Right atrium auricular region (tissue), 2 donors: ENCODE results near the gene KCTD5. TPM values are rescaled to one million over a fixed set of nuclear protein-coding genes. Genes with fewer than 3 reads are reported as not detected.

ENCODE experiments used
- DNase-seq: peaks from one replicate; pipeline ENCODE4 v3.0.0-alpha.2; 2019; ENCODE audit warnings: low spot score
- H3K27ac ChIP-seq, 2 donors: fragments of 200-600 bp; sonication (generic); 1 replicate in 1 of 2; 2 replicates in 1 of 2; pipeline ENCODE4 v1.5.1; 2016 to 2019
- H3K27me3 ChIP-seq, 2 donors: fragments of 200-600 bp; sonication (generic); one replicate each; pipeline versions ENCODE4 v1.5.1 to v1.6.0; 2017 to 2019
- H3K36me3 ChIP-seq: fragments of 200-600 bp; sonication (generic); one replicate; pipeline ENCODE4 v1.5.1; 2016
- H3K4me1 ChIP-seq, 2 donors: fragments of 200-600 bp; sonication (generic); one replicate each; pipeline versions ENCODE4 v1.5.1 to v1.6.0; 2017 to 2019
- H3K4me3 ChIP-seq, 2 donors: fragments of 200-600 bp; sonication (generic); 1 replicate in 1 of 2; 2 replicates in 1 of 2; pipeline ENCODE4 v1.5.1; 2017 to 2019; ENCODE audit warnings: mild to moderate bottlenecking in 1 of 2, moderate library complexity in 1 of 2
- H3K9me3 ChIP-seq, 2 donors: fragments of 200-600 bp; sonication (generic); one replicate each; pipeline ENCODE4 v1.5.1; 2019
- total RNA-seq, 2 donors: library from RNA; depleted of rRNA; stranded (reverse); fragments of >200 nt; gene quantifications; one replicate each; pipeline ENCODE4 v1.1.0, GENCODE V29; 2016
- TF ChIP-seq, protein P1 (sequence below), 2 donors: fragments of 200-600 bp; sonication (generic); IDR thresholded peaks; one replicate each; pipeline ENCODE4 v1.5.1; 2019; ENCODE audit warnings: antibody characterized with exemption in 2 of 2

Gene KCTD5
- total RNA-seq, 2 donors from 2014 or later: 12.5 to 15.6 TPM

DNA sequence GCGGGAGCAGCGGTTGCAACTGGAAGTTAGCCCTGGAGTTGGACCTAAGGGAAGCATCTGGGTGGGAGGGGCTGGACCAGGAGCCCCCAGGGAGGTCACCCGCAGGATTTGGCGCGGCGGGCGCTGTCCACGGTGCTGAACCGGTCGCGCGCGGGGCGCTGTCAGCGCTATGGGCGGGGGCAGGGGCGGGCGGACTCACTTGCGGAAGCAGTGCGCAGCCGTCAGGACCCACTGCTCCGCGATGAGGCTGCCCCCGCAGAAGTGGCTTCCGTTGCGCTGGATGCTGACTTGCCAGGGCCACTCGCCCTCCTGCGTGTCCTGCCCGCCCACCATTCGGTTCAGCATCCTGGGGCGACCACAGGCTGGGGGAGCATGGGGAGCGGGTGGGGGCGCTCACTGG is 33.2 kb downstream of the KCTD5 start:
- H3K27ac ChIP-seq: no peak overlapping the region
- no peaks in the 10 kb centered on the region for H3K27me3 ChIP-seq
- H3K4me1 ChIP-seq: peaks cover 0 to 26% of the 10 kb centered on the region in 2 donors
- TF ChIP-seq, protein P1, sequence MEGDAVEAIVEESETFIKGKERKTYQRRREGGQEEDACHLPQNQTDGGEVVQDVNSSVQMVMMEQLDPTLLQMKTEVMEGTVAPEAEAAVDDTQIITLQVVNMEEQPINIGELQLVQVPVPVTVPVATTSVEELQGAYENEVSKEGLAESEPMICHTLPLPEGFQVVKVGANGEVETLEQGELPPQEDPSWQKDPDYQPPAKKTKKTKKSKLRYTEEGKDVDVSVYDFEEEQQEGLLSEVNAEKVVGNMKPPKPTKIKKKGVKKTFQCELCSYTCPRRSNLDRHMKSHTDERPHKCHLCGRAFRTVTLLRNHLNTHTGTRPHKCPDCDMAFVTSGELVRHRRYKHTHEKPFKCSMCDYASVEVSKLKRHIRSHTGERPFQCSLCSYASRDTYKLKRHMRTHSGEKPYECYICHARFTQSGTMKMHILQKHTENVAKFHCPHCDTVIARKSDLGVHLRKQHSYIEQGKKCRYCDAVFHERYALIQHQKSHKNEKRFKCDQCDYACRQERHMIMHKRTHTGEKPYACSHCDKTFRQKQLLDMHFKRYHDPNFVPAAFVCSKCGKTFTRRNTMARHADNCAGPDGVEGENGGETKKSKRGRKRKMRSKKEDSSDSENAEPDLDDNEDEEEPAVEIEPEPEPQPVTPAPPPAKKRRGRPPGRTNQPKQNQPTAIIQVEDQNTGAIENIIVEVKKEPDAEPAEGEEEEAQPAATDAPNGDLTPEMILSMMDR (IDR thresholded peaks at IDR 0.05): no peak
- peak overlapping the region in 1 of 2 donors; percentile 13 for H3K4me3 ChIP-seq
- no peaks in the 10 kb centered on the region for H3K9me3 ChIP-seq
- DNase-seq: no peak
- H3K36me3 ChIP-seq: no peaks in the 10 kb centered on the region

DNA sequence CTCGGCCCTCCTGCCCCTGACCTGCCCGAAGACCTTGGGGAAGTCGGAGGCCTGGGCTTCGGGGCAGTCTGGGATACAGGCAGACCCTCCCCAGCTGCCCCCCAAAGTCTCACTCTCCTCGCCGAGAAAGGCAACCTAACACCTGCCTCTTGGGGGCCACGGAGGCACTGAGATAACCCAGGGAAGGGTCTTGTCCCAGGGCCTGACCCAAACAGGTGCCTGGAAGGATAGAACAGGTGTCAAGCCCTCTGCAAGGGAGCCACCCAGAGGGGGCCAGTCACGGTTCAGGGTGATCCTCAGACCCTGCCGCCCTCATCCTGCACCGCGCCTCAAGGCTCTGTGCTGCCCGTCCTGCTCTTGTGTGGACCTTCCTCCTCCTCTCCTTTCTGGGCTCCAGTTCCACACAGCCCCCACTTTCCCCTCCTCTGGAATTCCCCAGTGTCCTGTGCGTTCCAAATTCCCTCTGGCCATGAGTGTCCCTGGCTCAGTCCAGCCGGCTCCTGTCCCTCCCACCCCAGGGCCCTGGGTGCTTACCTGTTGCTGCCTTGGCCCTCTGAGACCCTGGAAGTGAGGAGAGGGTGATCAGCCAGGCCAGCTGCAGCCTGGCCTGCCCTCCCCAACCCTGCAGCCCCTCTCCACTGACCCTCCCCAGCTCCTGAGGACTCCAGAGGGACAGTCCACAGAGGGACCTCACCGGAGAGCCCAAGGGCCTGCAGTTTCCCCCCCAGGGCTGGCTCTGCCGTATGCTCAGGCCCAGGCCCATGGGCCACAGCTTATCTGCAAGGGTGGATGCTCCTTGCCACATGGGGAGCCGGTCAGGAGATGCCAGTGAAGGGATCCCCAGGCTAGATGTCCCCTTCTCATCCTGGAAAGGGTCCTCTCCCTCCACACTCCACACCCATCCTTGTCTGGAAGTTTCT is 33.9 kb downstream of the KCTD5 start:
- Histone ChIP-seq H3K36me3 (no peaks in the 10 kb centered on the region), H3K27me3 (no peaks in the 10 kb centered on the region), H3K27ac (no peak overlapping the region), H3K9me3 (no peaks in the 10 kb centered on the region), H3K4me3 (peak overlapping the region in 1 of 2 donors; percentile 13), H3K4me1 (peaks cover 0 to 29% of the 10 kb centered on the region in 2 donors)
- TF ChIP-seq, protein P1 (IDR thresholded peaks at IDR 0.05): no peak
- DNase-seq: no peak

DNA sequence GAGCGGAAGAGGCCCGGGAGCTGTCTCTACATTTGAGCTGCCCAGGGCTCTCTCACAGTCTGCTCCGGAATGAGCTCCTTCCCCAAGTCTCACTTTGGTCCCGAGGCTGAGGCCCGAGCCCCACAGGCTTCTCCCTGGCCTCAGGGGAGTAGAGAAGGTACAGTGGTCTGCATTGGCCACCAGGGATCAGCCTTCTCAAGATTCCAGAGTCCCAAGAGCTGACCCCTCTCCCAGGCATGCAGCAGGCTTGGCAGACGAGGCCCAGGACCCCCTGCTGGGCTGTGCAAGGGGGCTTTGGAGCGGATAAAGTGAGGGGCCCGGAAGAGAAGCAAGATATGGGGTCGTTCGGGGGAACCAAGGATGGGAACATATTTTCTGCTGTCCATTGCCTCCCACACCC is 34.6 kb downstream of the KCTD5 start:
- no peaks in the 10 kb centered on the region for H3K27me3 ChIP-seq
- no peaks in the 10 kb centered on the region for H3K36me3 ChIP-seq
- DNase-seq: no peak
- no peak overlapping the region for H3K27ac ChIP-seq
- H3K9me3 ChIP-seq: no peaks in the 10 kb centered on the region
- H3K4me1 ChIP-seq: peaks cover 0 to 33% of the 10 kb centered on the region in 2 donors
- H3K4me3 ChIP-seq: no peak overlapping the region
- TF ChIP-seq, protein P1 (IDR thresholded peaks at IDR 0.05): no peak

DNA sequence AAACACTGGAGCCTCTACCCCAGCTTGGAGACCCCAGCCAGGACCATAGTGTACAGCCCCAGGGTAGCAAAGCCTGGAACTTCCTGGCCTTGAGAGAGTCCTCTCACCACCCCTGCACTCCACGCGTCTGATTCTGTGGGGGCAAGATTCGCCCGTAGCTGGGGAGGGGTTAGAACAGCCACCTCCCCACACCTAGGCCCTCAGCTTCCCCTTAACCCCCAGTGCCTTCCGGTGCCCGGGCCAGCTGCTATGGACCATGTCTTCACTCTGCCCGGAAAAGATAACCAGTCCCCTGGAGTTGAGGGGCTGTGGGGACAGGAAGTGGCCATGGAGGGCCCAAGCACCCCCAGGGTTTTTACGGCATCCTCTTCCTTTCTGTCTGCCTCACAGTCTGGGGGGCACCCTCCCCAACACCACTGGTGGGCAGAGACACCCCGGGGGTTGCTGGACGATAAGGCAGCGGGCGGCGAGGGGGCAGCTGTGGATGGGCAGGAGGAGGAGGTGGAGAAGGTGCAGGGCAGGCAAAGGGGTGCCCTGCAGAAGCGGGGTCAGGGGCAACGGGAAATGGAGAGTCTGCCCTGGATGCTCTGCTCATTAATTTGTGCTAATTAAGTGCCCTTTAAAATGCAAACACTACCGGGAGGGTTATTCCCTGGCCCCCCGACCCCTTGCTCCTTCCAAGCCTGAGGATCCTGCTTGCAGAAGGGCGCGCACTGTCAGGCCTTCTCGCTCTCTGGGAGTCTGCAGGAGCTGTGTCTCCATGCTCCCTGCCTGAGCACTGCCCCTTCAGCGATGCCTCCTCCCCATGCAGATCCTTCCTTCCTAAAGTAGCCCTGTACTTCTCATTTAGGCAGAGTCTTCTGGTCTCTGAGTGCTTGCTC is 35.3 kb downstream of the KCTD5 start:
- no peak for DNase-seq
- Histone ChIP-seq H3K4me1 (peaks cover 0 to 33% of the 10 kb centered on the region in 2 donors), H3K27ac (no peak overlapping the region), H3K4me3 (no peak overlapping the region), H3K36me3 (no peaks in the 10 kb centered on the region), H3K27me3 (no peaks in the 10 kb centered on the region), H3K9me3 (no peaks in the 10 kb centered on the region)
- TF ChIP-seq, protein P1 (IDR thresholded peaks at IDR 0.05): no peak

DNA sequence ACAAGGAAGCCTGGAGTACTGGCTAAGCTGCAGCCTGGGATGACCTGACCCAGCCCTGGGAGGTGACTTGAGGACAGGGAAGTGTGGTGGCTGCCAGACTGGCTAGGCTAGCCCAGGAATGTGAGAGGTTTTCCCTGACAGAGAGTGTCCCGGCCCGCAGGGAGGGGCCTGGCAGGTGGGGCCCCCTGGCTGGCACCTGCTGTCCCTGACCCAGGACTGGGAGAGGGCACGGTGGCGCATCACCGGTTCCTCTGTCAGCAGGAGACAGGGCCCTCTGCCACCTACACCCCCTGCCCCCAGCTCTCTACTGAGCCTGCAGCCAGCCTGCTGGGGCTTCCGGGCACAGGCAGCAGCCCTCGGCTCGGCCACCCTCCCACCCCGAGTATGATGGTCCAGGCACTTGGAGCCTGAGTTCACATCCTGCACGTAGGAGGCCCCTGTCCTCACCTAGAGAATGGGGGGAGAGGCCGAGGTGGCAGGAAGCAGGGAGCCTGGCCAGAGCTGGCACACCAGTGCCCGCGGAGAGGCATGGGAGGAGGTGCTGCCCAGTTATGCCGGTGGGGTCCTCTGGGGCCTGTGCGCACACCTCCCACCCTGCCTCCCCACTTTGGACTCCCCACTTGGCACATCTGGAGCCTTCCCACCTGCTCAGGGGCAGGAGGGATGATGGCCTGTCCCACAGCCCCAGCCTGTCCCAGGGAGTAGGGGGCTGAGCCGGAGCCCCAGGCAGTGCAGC is 37.2 kb downstream of the KCTD5 start:
- Histone ChIP-seq H3K9me3 (no peaks in the 10 kb centered on the region), H3K4me1 (peaks cover 0 to 33% of the 10 kb centered on the region in 2 donors), H3K4me3 (no peak overlapping the region), H3K27me3 (no peaks in the 10 kb centered on the region), H3K36me3 (no peaks in the 10 kb centered on the region), H3K27ac (no peak overlapping the region)
- DNase-seq: no peak
- TF ChIP-seq, protein P1 (IDR thresholded peaks at IDR 0.05): no peak
